ENCODE results near the gene CYGB.

CYGB gene

GRCh38 chr17:76478730-76479514 lies 58.6 kb downstream of the CYGB start:
- H3K79me2 ChIP-seq (ENCODE audit: insufficient read depth, low read length) = no peaks in the 10 kb centered on the region
- TF ChIP-seq, protein P1, sequence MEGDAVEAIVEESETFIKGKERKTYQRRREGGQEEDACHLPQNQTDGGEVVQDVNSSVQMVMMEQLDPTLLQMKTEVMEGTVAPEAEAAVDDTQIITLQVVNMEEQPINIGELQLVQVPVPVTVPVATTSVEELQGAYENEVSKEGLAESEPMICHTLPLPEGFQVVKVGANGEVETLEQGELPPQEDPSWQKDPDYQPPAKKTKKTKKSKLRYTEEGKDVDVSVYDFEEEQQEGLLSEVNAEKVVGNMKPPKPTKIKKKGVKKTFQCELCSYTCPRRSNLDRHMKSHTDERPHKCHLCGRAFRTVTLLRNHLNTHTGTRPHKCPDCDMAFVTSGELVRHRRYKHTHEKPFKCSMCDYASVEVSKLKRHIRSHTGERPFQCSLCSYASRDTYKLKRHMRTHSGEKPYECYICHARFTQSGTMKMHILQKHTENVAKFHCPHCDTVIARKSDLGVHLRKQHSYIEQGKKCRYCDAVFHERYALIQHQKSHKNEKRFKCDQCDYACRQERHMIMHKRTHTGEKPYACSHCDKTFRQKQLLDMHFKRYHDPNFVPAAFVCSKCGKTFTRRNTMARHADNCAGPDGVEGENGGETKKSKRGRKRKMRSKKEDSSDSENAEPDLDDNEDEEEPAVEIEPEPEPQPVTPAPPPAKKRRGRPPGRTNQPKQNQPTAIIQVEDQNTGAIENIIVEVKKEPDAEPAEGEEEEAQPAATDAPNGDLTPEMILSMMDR (IDR thresholded peaks at IDR 0.05; ENCODE audit: insufficient read depth, low read length, poor library complexity, severe bottlenecking) = no peak
- no peak for TF ChIP-seq EZH2phosphoT487 (conservative IDR thresholded peaks at IDR 0.05; ENCODE audit: low read length)
- H3K9me3 ChIP-seq (ENCODE audit: insufficient read depth, low read length) = no peaks in the 10 kb centered on the region
- peak overlapping the region; percentile 31 for H3K27ac ChIP-seq (ENCODE audit: low read depth, low read length)
- H4K20me1 ChIP-seq (ENCODE audit: low read depth, low read length) = no peaks in the 10 kb centered on the region
- no peak overlapping the region for H3K4me3 ChIP-seq (ENCODE audit: insufficient read depth, low read length, poor library complexity, severe bottlenecking)
- H3K9ac ChIP-seq (ENCODE audit: low read length) = no peak overlapping the region
- no peaks in the 10 kb centered on the region for H3K36me3 ChIP-seq (ENCODE audit: low read length)
- no peak overlapping the region for H3K4me2 ChIP-seq (ENCODE audit: low read depth, low read length, poor library complexity, severe bottlenecking)
- peaks cover 35% of the 10 kb centered on the region for H3F3A ChIP-seq (ENCODE audit: insufficient read depth)
- H2AFZ ChIP-seq (ENCODE audit: low read depth, low read length, severe bottlenecking) = no peak overlapping the region
- no peaks in the 10 kb centered on the region for H3K9me2 ChIP-seq (replicated peaks; ENCODE audit: insufficient read depth, low read length)
- H3K27me3 ChIP-seq (ENCODE audit: low read length) = no peaks in the 10 kb centered on the region

GRCh38 chr17:76478097-76478496 lies 59.4 kb downstream of the CYGB start:
- no peak overlapping the region for H3K27ac ChIP-seq (ENCODE audit: low read depth, low read length)

GRCh38 chr17:76477576-76477975 lies 59.9 kb downstream of the CYGB start:
- Histone ChIP-seq H3K4me3 (ENCODE audit: insufficient read depth, low read length, poor library complexity, severe bottlenecking) (no peak overlapping the region), H3K4me2 (ENCODE audit: low read depth, low read length, poor library complexity, severe bottlenecking) (no peak overlapping the region), H4K20me1 (ENCODE audit: low read depth, low read length) (no peaks in the 10 kb centered on the region), H3K79me2 (ENCODE audit: insufficient read depth, low read length) (no peaks in the 10 kb centered on the region), H3K36me3 (ENCODE audit: low read length) (no peaks in the 10 kb centered on the region), H3K9me3 (ENCODE audit: insufficient read depth, low read length) (no peaks in the 10 kb centered on the region), H2AFZ (ENCODE audit: low read depth, low read length, severe bottlenecking) (no peak overlapping the region), H3K9me2 (replicated peaks; ENCODE audit: insufficient read depth, low read length) (no peaks in the 10 kb centered on the region), H3F3A (ENCODE audit: insufficient read depth) (peaks cover 22% of the 10 kb centered on the region), H3K9ac (ENCODE audit: low read length) (no peak overlapping the region), H3K27me3 (ENCODE audit: low read length) (no peaks in the 10 kb centered on the region), H3K27ac (ENCODE audit: low read depth, low read length) (no peak overlapping the region)
- TF ChIP-seq, protein P1 (IDR thresholded peaks at IDR 0.05; ENCODE audit: insufficient read depth, low read length, poor library complexity, severe bottlenecking) = no peak
- TF ChIP-seq EZH2phosphoT487 (conservative IDR thresholded peaks at IDR 0.05; ENCODE audit: low read length) = no peak

More at GRCh38 chr17:76478097-76478496, 59.4 kb downstream of the CYGB start:
- no peak for TF ChIP-seq EZH2phosphoT487 (conservative IDR thresholded peaks at IDR 0.05; ENCODE audit: low read length)
- TF ChIP-seq, protein P1 (IDR thresholded peaks at IDR 0.05; ENCODE audit: insufficient read depth, low read length, poor library complexity, severe bottlenecking) = no peak
- Histone ChIP-seq H3F3A (ENCODE audit: insufficient read depth) (peaks cover 28% of the 10 kb centered on the region), H3K9ac (ENCODE audit: low read length) (no peak overlapping the region), H2AFZ (ENCODE audit: low read depth, low read length, severe bottlenecking) (no peak overlapping the region), H3K4me2 (ENCODE audit: low read depth, low read length, poor library complexity, severe bottlenecking) (no peak overlapping the region), H3K9me3 (ENCODE audit: insufficient read depth, low read length) (no peaks in the 10 kb centered on the region), H3K79me2 (ENCODE audit: insufficient read depth, low read length) (no peaks in the 10 kb centered on the region), H3K4me3 (ENCODE audit: insufficient read depth, low read length, poor library complexity, severe bottlenecking) (no peak overlapping the region), H4K20me1 (ENCODE audit: low read depth, low read length) (no peaks in the 10 kb centered on the region), H3K9me2 (replicated peaks; ENCODE audit: insufficient read depth, low read length) (no peaks in the 10 kb centered on the region), H3K36me3 (ENCODE audit: low read length) (no peaks in the 10 kb centered on the region), H3K27me3 (ENCODE audit: low read length) (no peaks in the 10 kb centered on the region)
